ENCODE measurements around the gene CDC42. TPM values are rescaled to one million over a fixed set of nuclear protein-coding genes. Genes with fewer than 3 reads are reported as not detected.
"Not testable (repeated sequence)": the region's sequence is repeated elsewhere in the genome, so short reads cannot be mapped to it uniquely, and the experiment has no call there.

The CDC42 gene
- total RNA-seq, 1 experiment from 2014 or later = 178 TPM

- DNase-seq (ENCODE audit: extremely low read depth, low read depth) = no peak
These were observed 12.4 kb downstream of the CDC42 start for GRCh38 chr1:22064751-22065402.

- no peak for DNase-seq (ENCODE audit: extremely low read depth, low read depth)
These were observed 19.0 kb downstream of the CDC42 start for GRCh38 chr1:22071511-22071910.

GRCh38 chr1:22074803-22075202 lies 22.3 kb downstream of the CDC42 start:
- DNase-seq (ENCODE audit: extremely low read depth, low read depth) = no peak

- no peak for DNase-seq (ENCODE audit: extremely low read depth, low read depth)
These were observed 23.2 kb downstream of the CDC42 start for GRCh38 chr1:22075718-22076117.

- no peak for DNase-seq (ENCODE audit: extremely low read depth, low read depth)
These were observed 23.8 kb downstream of the CDC42 start for GRCh38 chr1:22076346-22076745.

GRCh38 chr1:22077728-22078127 lies 25.2 kb downstream of the CDC42 start:
- no peak for DNase-seq (ENCODE audit: extremely low read depth, low read depth)

GRCh38 chr1:22078133-22078532 lies 25.6 kb downstream of the CDC42 start:
- DNase-seq (ENCODE audit: extremely low read depth, low read depth) = no peak

GRCh38 chr1:22080191-22080590 lies 27.7 kb downstream of the CDC42 start:
- no peak for DNase-seq (ENCODE audit: extremely low read depth, low read depth)

GRCh38 chr1:22088331-22088730 lies 35.8 kb downstream of the CDC42 start:
- no peak for DNase-seq (ENCODE audit: extremely low read depth, low read depth)

GRCh38 chr1:22089134-22089571 lies 36.6 kb downstream of the CDC42 start:
- DNase-seq (ENCODE audit: extremely low read depth, low read depth) = no peak

GRCh38 chr1:22089787-22090186 lies 37.3 kb downstream of the CDC42 start:
- DNase-seq (ENCODE audit: extremely low read depth, low read depth) = no peak

- DNase-seq (ENCODE audit: extremely low read depth, low read depth) = no peak
These were observed 38.4 kb downstream of the CDC42 start for GRCh38 chr1:22090867-22091266.

- DNase-seq (ENCODE audit: extremely low read depth, low read depth) = not testable (repeated sequence)
These were observed 39.7 kb downstream of the CDC42 start for GRCh38 chr1:22092026-22092768.

GRCh38 chr1:22093513-22093912 lies 41.0 kb downstream of the CDC42 start:
- DNase-seq (ENCODE audit: extremely low read depth, low read depth) = no peak

GRCh38 chr1:22096036-22096435 lies 43.5 kb downstream of the CDC42 start:
- no peak for DNase-seq (ENCODE audit: extremely low read depth, low read depth)

GRCh38 chr1:22096463-22096862 lies 44.0 kb downstream of the CDC42 start:
- DNase-seq (ENCODE audit: extremely low read depth, low read depth) = no peak

- no peak for DNase-seq (ENCODE audit: extremely low read depth, low read depth)
These were observed 46.2 kb downstream of the CDC42 start for GRCh38 chr1:22098752-22099151.

- no peak for DNase-seq (ENCODE audit: extremely low read depth, low read depth)
These were observed 47.7 kb downstream of the CDC42 start for GRCh38 chr1:22100168-22100567.

- DNase-seq (ENCODE audit: extremely low read depth, low read depth) = no peak
These were observed 48.7 kb downstream of the CDC42 start for GRCh38 chr1:22101199-22101598.

- no peak for DNase-seq (ENCODE audit: extremely low read depth, low read depth)
These were observed 49.5 kb downstream of the CDC42 start for GRCh38 chr1:22101995-22102394.

GRCh38 chr1:22102746-22103145 lies 50.2 kb downstream of the CDC42 start:
- DNase-seq (ENCODE audit: extremely low read depth, low read depth) = no peak

- no peak for DNase-seq (ENCODE audit: extremely low read depth, low read depth)
These were observed 51.6 kb downstream of the CDC42 start for GRCh38 chr1:22104094-22104493.
